GM12878 (cell line): Measurements from ENCODE around the gene TRIM25. TPM values are rescaled to one million over a fixed set of nuclear protein-coding genes. Genes with fewer than 3 reads are reported as not detected.

Experiments used
- BACH1 ChIP-seq: fragments of 450-650 bp; IDR thresholded peaks from 2 replicates; pipeline ENCODE4 v1.6.1; 2017; ENCODE audit warnings: mild to moderate bottlenecking, borderline replicate concordance
- BRCA1 ChIP-seq: IDR thresholded peaks from 2 replicates; pipeline ENCODE4 v1.6.1; 2011; ENCODE audit warnings: low read depth, low read length, improper control_type of control experiment
- GATAD2B ChIP-seq: fragments of 450-650 bp; conservative IDR thresholded peaks from 2 replicates; pipeline ENCODE4 v1.6.1; 2017; ENCODE audit warnings: low read depth, mild to moderate bottlenecking, moderate library complexity
- IRF5 ChIP-seq: fragments of 450-650 bp; IDR thresholded peaks from 2 replicates; pipeline ENCODE4 v1.6.1; 2017; ENCODE audit warnings: borderline replicate concordance
- JUND ChIP-seq: IDR thresholded peaks from 2 replicates; pipeline ENCODE4 v1.6.1; 2012; ENCODE audit warnings: low read depth, mild to moderate bottlenecking, low read length, improper control_type of control experiment, moderate library complexity
- MEF2B ChIP-seq: fragments of 450-650 bp; IDR thresholded peaks from 2 replicates; pipeline ENCODE4 v1.6.1; 2018; ENCODE audit warnings: mild to moderate bottlenecking, moderate library complexity; ENCODE audit not compliant: partially characterized antibody, poor library complexity, severe bottlenecking
- MYB ChIP-seq: fragments of 150-350 bp; IDR thresholded peaks from 2 replicates; pipeline ENCODE4 v1.6.1; 2014; ENCODE audit warnings: mild to moderate bottlenecking, low read depth, low read length, borderline replicate concordance
- MYC ChIP-seq: IDR thresholded peaks from 2 replicates; pipeline ENCODE4 v1.6.1; 2011; ENCODE audit warnings: mild to moderate bottlenecking, low read length, moderate library complexity, inconsistent platforms; ENCODE audit not compliant: insufficient read depth, insufficient replicate concordance, insufficient read length, severe bottlenecking
- NFYB ChIP-seq: IDR thresholded peaks from 2 replicates; pipeline ENCODE4 v1.6.1; 2011; ENCODE audit warnings: low read depth, mild to moderate bottlenecking, low read length, improper control_type of control experiment, moderate library complexity; ENCODE audit not compliant: insufficient read depth
- NRF1 ChIP-seq: conservative IDR thresholded peaks from 2 replicates; pipeline ENCODE4 v1.6.1; 2011; ENCODE audit warnings: mild to moderate bottlenecking, low read depth, low read length, improper control_type of control experiment
- POU2F2 ChIP-seq: IDR thresholded peaks from 3 replicates; pipeline ENCODE4 v1.6.1; 2011; ENCODE audit warnings: low read depth, mild to moderate bottlenecking, low read length, borderline replicate concordance
- SKIL ChIP-seq: fragments of 450-650 bp; IDR thresholded peaks from 2 replicates; pipeline ENCODE4 v1.6.1; 2017; ENCODE audit warnings: mild to moderate bottlenecking, low read depth, inconsistent platforms; ENCODE audit not compliant: poor library complexity, severe bottlenecking
- SMAD1 ChIP-seq: fragments of 450-650 bp; IDR thresholded peaks from 2 replicates; pipeline ENCODE4 v1.6.1; 2018; ENCODE audit warnings: mild to moderate bottlenecking, low read depth; ENCODE audit not compliant: partially characterized antibody
- TCF3 ChIP-seq: IDR thresholded peaks from 2 replicates; pipeline ENCODE4 v1.6.1; 2012; ENCODE audit warnings: low read depth, mild to moderate bottlenecking, low read length, borderline replicate concordance; ENCODE audit not compliant: insufficient read depth
- polyA plus RNA-seq, 11 experiments: library from polyadenylated mRNA; depleted of rRNA in 4 of 11; unstranded in 6 of 11; stranded (reverse) in 5 of 11; fragments of >200 nt; fragmentation: Nextera tagmentation in 4 of 11; fragmentation: Illumina TruSeq in 1 of 11; extraction: Ambion mirVana in 4 of 11; extraction: Trizol in 1 of 11; gene quantifications; 1 replicate in 1 of 11; 2 replicates in 10 of 11; pipeline versions ENCODE4 v1.2.1 to v1.2.3, GENCODE V29; 2011 to 2016; ENCODE audit warnings: inconsistent platforms in 2 of 11, missing spikeins in 2 of 11, low read depth in 1 of 11
- total RNA-seq, 4 experiments: library from RNA; depleted of rRNA in 3 of 4; stranded (reverse); fragments of >200 nt in 3 of 4; fragmentation: Illumina TruSeq in 1 of 4; extraction: Trizol in 1 of 4; gene quantifications; 2 replicates each; pipeline versions ENCODE4 v1.2.1 to v1.2.3, GENCODE V29; 2013 to 2021
- TF ChIP-seq, protein P1 (sequence below): fragments of 450-650 bp; IDR thresholded peaks from 2 replicates; pipeline ENCODE4 v1.6.1; 2018; ENCODE audit warnings: mild to moderate bottlenecking, low read depth, moderate library complexity; ENCODE audit not compliant: partially characterized antibody
- TF ChIP-seq, protein P2 (sequence below): IDR thresholded peaks from 2 replicates; pipeline ENCODE4 v1.6.1; 2012; ENCODE audit warnings: low read length, inconsistent platforms
- TF ChIP-seq, protein P3 (sequence below): IDR thresholded peaks from 2 replicates; pipeline ENCODE4 v1.6.1; 2012; ENCODE audit warnings: low read depth, low read length, improper control_type of control experiment

The TRIM25 gene
- total and polyA plus RNA-seq, 10 of the 15 experiments (the other 5 are each of a cell fraction or from before 2014, with no cell fraction given): 10.5 to 123 (median 51.3) TPM

DNA sequence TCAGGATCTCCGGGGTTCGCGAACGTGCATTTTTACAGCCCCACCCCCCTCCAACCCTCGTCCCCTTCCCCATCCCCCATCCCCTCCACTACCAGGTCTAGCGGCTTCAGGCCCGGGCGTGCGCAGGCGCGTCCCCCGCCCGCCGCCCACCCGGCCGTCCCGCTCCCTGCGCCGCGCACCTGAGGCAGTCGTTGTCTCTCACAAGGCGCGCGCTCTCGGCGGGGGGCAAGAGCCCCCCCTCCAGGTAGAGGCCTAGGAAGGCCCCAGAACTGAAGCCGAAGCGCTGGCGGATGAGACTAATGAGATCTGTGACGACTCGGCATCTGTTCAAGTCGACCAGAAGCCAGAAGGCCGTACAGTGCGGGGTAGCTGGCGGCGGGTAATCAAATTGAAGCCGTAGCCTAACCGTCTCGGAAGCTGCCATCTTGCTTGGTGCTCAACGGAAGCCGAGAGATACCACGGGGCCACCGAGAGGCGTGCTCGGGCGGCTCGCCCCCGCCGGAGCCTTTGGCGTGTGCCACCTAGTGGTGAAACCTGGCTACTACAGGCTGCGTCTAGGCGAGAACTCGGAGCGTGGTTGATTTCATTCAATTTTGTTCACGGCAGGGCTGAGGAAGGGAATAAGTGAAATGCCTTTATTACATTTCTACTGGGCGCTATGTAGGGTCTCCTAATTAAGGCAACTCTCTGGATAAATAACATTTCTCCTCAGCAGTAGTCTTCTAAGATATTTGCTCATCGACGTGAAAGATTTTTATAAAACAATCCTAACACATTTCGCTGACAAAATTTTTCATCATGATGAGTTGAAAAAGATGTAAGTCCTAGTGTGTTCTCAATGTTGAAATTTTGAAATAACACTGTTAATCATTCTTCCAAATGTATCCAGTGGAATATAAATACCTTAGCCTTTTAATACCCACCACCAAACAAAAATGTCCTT, 47.0 kb upstream of the TRIM25 start, which contains the start of gene COIL (continued):
- TF ChIP-seq, protein P1, sequence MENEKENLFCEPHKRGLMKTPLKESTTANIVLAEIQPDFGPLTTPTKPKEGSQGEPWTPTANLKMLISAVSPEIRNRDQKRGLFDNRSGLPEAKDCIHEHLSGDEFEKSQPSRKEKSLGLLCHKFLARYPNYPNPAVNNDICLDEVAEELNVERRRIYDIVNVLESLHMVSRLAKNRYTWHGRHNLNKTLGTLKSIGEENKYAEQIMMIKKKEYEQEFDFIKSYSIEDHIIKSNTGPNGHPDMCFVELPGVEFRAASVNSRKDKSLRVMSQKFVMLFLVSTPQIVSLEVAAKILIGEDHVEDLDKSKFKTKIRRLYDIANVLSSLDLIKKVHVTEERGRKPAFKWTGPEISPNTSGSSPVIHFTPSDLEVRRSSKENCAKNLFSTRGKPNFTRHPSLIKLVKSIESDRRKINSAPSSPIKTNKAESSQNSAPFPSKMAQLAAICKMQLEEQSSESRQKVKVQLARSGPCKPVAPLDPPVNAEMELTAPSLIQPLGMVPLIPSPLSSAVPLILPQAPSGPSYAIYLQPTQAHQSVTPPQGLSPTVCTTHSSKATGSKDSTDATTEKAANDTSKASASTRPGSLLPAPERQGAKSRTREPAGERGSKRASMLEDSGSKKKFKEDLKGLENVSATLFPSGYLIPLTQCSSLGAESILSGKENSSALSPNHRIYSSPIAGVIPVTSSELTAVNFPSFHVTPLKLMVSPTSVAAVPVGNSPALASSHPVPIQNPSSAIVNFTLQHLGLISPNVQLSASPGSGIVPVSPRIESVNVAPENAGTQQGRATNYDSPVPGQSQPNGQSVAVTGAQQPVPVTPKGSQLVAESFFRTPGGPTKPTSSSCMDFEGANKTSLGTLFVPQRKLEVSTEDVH: peak; percentile 59
- TF ChIP-seq IRF5 (no peak), MEF2B (peak; percentile 40), SMAD1 (no peak), NFYB (peak; percentile 41; the same call in 1 of the 2 replicates), SKIL (peak; percentile 29), JUND (no peak), MYC (no peak), BACH1 (0 out of 2 replicates have a peak, but pooled peaks have one; percentile 48), POU2F2 (peak; percentile 70; the same call in 2 of the 3 replicates), MYB (no peak; the same call in 1 of the 2 replicates), NRF1 (0 out of 2 replicates have a peak, but pooled peaks have one; percentile 9), TCF3 (0 out of 2 replicates have a peak, but pooled peaks have one; percentile 28), GATAD2B (peak; percentile 70), BRCA1 (no peak)
- TF ChIP-seq, protein P2, sequence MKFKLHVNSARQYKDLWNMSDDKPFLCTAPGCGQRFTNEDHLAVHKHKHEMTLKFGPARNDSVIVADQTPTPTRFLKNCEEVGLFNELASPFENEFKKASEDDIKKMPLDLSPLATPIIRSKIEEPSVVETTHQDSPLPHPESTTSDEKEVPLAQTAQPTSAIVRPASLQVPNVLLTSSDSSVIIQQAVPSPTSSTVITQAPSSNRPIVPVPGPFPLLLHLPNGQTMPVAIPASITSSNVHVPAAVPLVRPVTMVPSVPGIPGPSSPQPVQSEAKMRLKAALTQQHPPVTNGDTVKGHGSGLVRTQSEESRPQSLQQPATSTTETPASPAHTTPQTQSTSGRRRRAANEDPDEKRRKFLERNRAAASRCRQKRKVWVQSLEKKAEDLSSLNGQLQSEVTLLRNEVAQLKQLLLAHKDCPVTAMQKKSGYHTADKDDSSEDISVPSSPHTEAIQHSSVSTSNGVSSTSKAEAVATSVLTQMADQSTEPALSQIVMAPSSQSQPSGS: no peak
- TF ChIP-seq, protein P3, sequence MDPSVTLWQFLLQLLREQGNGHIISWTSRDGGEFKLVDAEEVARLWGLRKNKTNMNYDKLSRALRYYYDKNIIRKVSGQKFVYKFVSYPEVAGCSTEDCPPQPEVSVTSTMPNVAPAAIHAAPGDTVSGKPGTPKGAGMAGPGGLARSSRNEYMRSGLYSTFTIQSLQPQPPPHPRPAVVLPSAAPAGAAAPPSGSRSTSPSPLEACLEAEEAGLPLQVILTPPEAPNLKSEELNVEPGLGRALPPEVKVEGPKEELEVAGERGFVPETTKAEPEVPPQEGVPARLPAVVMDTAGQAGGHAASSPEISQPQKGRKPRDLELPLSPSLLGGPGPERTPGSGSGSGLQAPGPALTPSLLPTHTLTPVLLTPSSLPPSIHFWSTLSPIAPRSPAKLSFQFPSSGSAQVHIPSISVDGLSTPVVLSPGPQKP: peak; percentile 57; the same call in 1 of the 2 replicates
